ENCODE results near the gene BCL2A1.
"Not testable (repeated sequence)": the region's sequence is repeated elsewhere in the genome, so short reads cannot be mapped to it uniquely, and the experiment has no call there.

Gene BCL2A1

GRCh38 chr15:79919749-79920511 lies 51.1 kb downstream of the BCL2A1 start:
- no peak for DNase-seq

- no peak for DNase-seq
These were observed 51.8 kb downstream of the BCL2A1 start for GRCh38 chr15:79919090-79919748.

- DNase-seq, result no peak
These were observed 52.7 kb downstream of the BCL2A1 start for GRCh38 chr15:79918278-79918677.

- DNase-seq, result no peak
These were observed 54.4 kb downstream of the BCL2A1 start for GRCh38 chr15:79916502-79917132.

GRCh38 chr15:79915776-79916501 lies 55.1 kb downstream of the BCL2A1 start:
- not testable (repeated sequence) for DNase-seq

GRCh38 chr15:79914728-79915127 lies 56.3 kb downstream of the BCL2A1 start:
- no peak for DNase-seq
